HG02981 (cell line): ENCODE results near the gene GRK5.

Source experiments
- ATAC-seq: cut with Tn5 transposase; IDR thresholded peaks from one replicate; pipeline ENCODE4 v1.9.1; 2021; ENCODE audit warnings: mild to moderate bottlenecking, moderate library complexity; ENCODE audit not compliant: unreplicated experiment

GRK5 gene

GRCh38 chr10:119197921-119198320, 9.4 kb upstream of the GRK5 start:
- no peak for ATAC-seq

GRCh38 chr10:119198438-119198837, 8.9 kb upstream of the GRK5 start:
- no peak for ATAC-seq

- ATAC-seq, result peak; percentile 72
Observed at GRCh38 chr10:119199231-119199992, 8.0 kb upstream of the GRK5 start.

- ATAC-seq, result no peak
Observed at GRCh38 chr10:119201233-119201632, 6.1 kb upstream of the GRK5 start.

- no peak for ATAC-seq
Observed at GRCh38 chr10:119203006-119203405, 4.4 kb upstream of the GRK5 start.

- peak; percentile 30 for ATAC-seq
Observed at GRCh38 chr10:119205894-119206602, 1.3 kb upstream of the GRK5 start.

GRCh38 chr10:119206603-119207365, 587 bp upstream of the GRK5 start:
- peak; percentile 44 for ATAC-seq

GRCh38 chr10:119207713-119208552, 562 bp downstream of the GRK5 start:
- ATAC-seq, result no peak

- ATAC-seq, result no peak
Observed at GRCh38 chr10:119208553-119208940, 1.2 kb downstream of the GRK5 start.

- ATAC-seq, result no peak
Observed at GRCh38 chr10:119209035-119209735, 1.8 kb downstream of the GRK5 start.

GRCh38 chr10:119209736-119210355, 2.5 kb downstream of the GRK5 start:
- ATAC-seq, result no peak

- no peak for ATAC-seq
Observed at GRCh38 chr10:119210633-119211032, 3.3 kb downstream of the GRK5 start.

GRCh38 chr10:119211176-119211575, 3.8 kb downstream of the GRK5 start:
- ATAC-seq, result no peak

- ATAC-seq, result no peak
Observed at GRCh38 chr10:119211625-119212441, 4.5 kb downstream of the GRK5 start.

GRCh38 chr10:119215371-119215770, 8.0 kb downstream of the GRK5 start:
- ATAC-seq, result no peak

- no peak for ATAC-seq
Observed at GRCh38 chr10:119216127-119216526, 8.8 kb downstream of the GRK5 start.

- ATAC-seq, result no peak
Observed at GRCh38 chr10:119217401-119217800, 10.0 kb downstream of the GRK5 start.

- no peak for ATAC-seq
Observed at GRCh38 chr10:119217991-119218490, 10.7 kb downstream of the GRK5 start.

- no peak for ATAC-seq
Observed at GRCh38 chr10:119219871-119220270, 12.5 kb downstream of the GRK5 start.
